Vagina (tissue), 2 donors: Measurements from ENCODE around the gene CERKL. TPM values are rescaled to one million over a fixed set of nuclear protein-coding genes. Genes with fewer than 3 reads are reported as not detected.

ENCODE experiments used
- DNase-seq, 2 donors: peaks; one replicate each; pipeline ENCODE4 v3.0.0-alpha.2; 2017; ENCODE audit errors: extremely low spot score in 2 of 2
- H3K27ac ChIP-seq: fragments of 200-600 bp; sonication (generic); one replicate; pipeline ENCODE4 v1.5.1; 2019
- H3K27me3 ChIP-seq: fragments of 200-600 bp; sonication (generic); one replicate; pipeline ENCODE4 v1.5.1; 2019
- H3K36me3 ChIP-seq, 2 donors: fragments of 200-600 bp; sonication (generic); one replicate each; pipeline ENCODE4 v1.5.1; 2017 to 2019
- H3K4me1 ChIP-seq: fragments of 200-600 bp; sonication (generic); one replicate; pipeline ENCODE4 v1.5.1; 2019
- H3K4me3 ChIP-seq, 2 donors: fragments of 200-600 bp; sonication (generic); 1 replicate in 1 of 2; 2 replicates in 1 of 2; pipeline ENCODE4 v1.5.1; 2016 to 2019
- H3K9me3 ChIP-seq: fragments of 200-600 bp; sonication (generic); one replicate; pipeline ENCODE4 v1.5.1; 2019
- POLR2A ChIP-seq, 2 donors: fragments of 450-650 bp; IDR thresholded peaks; one replicate each; pipeline ENCODE4 v1.6.1; 2017; ENCODE audit warnings: antibody characterized with exemption in 2 of 2, mild to moderate bottlenecking in 2 of 2, moderate library complexity in 2 of 2
- POLR2AphosphoS5 ChIP-seq, 2 donors: sonication (generic); formaldehyde crosslinking; IDR thresholded peaks; one replicate each; pipeline ENCODE4 v1.9.0; 2017; ENCODE audit warnings: antibody characterized with exemption in 2 of 2, mild to moderate bottlenecking in 2 of 2, low read depth in 1 of 2; ENCODE audit not compliant: insufficient read depth in 1 of 2
- intact Hi-C: fragments of 100-400 bp; cut with DNase I; formaldehyde crosslinking; loops from one replicate; pipeline ENCODE4 v1.15.1; 2023
- total RNA-seq: library from RNA; depleted of rRNA; stranded (reverse); fragments of >200 nt; gene quantifications from one replicate; pipeline ENCODE4 v1.2.3, GENCODE V29; 2016
- TF ChIP-seq, protein P1 (sequence below), 3 experiments: fragments of 450-650 bp in 2 of 3; fragments of 200-600 bp in 1 of 3; sonication (generic) in 1 of 3; IDR thresholded peaks; one replicate each; pipeline ENCODE4 v1.5.1; 2017 to 2019; ENCODE audit warnings: antibody characterized with exemption in 3 of 3, mild to moderate bottlenecking in 2 of 3, moderate library complexity in 2 of 3

The CERKL gene
- total RNA-seq, 1 donor from 2014 or later, result not detected

DNA sequence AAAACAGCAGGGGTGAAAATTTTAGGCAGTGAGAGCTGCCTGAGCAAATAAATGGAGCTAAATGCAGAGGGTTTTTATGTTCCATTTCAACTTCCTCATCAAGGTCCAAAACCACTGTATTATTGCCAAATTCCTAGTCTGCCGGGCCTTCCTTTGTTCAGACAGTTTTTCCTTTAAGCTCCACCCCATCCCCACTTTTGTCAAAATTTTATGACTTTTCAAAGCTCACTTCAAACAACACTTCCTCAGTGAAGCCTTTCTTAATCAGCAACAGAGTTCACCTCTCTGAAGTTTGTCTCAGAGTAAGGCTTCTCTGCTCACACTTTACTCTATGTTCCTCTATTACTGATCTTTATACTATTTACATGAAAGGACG lies 81.3 kb downstream of the CERKL start:
- no peak overlapping the region for H3K4me3 ChIP-seq
- no peaks in the 10 kb centered on the region for H3K4me1 ChIP-seq
- no peak overlapping the region for H3K27ac ChIP-seq
- TF ChIP-seq, protein P1, sequence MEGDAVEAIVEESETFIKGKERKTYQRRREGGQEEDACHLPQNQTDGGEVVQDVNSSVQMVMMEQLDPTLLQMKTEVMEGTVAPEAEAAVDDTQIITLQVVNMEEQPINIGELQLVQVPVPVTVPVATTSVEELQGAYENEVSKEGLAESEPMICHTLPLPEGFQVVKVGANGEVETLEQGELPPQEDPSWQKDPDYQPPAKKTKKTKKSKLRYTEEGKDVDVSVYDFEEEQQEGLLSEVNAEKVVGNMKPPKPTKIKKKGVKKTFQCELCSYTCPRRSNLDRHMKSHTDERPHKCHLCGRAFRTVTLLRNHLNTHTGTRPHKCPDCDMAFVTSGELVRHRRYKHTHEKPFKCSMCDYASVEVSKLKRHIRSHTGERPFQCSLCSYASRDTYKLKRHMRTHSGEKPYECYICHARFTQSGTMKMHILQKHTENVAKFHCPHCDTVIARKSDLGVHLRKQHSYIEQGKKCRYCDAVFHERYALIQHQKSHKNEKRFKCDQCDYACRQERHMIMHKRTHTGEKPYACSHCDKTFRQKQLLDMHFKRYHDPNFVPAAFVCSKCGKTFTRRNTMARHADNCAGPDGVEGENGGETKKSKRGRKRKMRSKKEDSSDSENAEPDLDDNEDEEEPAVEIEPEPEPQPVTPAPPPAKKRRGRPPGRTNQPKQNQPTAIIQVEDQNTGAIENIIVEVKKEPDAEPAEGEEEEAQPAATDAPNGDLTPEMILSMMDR (IDR thresholded peaks at IDR 0.05), result no peak
- TF ChIP-seq POLR2AphosphoS5 (IDR thresholded peaks at IDR 0.05; ENCODE audit: insufficient read depth in 1 of 2, low read depth in 1 of 2) (no peak), POLR2A (IDR thresholded peaks at IDR 0.05) (no peak)
- no peaks in the 10 kb centered on the region for H3K27me3 ChIP-seq
- intact Hi-C loops, result no loop called here
- H3K9me3 ChIP-seq, result no peaks in the 10 kb centered on the region
- no peak for DNase-seq
- no peaks in the 10 kb centered on the region for H3K36me3 ChIP-seq

DNA sequence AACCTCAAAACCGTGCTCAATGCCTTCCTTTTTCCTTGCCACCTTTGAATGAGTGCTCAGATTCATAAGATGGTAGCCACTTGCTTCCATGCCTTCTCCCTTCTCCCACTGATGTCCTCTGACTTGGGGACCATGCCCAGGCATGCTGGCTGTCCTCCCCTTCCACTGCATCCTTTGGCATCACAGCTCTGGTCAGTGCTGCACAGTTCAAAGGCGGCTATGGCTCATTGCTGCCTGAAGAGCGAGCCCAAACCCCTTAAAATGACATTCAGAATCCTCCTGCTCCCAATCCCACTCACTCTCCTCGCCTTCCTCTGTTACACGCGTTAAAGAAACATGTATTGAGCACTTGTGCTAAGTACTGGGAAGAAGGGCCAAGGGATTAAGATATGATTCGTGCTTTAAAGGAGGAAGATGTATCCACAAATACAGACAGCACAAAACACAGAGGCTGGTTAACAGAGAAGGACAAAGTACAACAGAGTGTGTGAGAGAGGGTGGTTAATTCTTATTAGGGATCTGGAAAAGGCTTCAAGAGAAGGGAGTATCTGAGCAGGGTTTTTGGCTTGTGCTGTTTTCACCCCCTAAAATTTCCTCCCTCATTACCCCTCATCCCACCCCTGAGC lies 81.8 kb downstream of the CERKL start:
- H3K9me3 ChIP-seq, result no peaks in the 10 kb centered on the region
- H3K4me3 ChIP-seq, result no peak overlapping the region
- no peaks in the 10 kb centered on the region for H3K36me3 ChIP-seq
- H3K4me1 ChIP-seq, result no peaks in the 10 kb centered on the region
- no peak for DNase-seq
- TF ChIP-seq, protein P1 (IDR thresholded peaks at IDR 0.05), result no peak
- TF ChIP-seq POLR2AphosphoS5 (IDR thresholded peaks at IDR 0.05; ENCODE audit: insufficient read depth in 1 of 2, low read depth in 1 of 2) (no peak), POLR2A (IDR thresholded peaks at IDR 0.05) (no peak)
- no peak overlapping the region for H3K27ac ChIP-seq
- intact Hi-C loops, result no loop called here
- H3K27me3 ChIP-seq, result no peaks in the 10 kb centered on the region

DNA sequence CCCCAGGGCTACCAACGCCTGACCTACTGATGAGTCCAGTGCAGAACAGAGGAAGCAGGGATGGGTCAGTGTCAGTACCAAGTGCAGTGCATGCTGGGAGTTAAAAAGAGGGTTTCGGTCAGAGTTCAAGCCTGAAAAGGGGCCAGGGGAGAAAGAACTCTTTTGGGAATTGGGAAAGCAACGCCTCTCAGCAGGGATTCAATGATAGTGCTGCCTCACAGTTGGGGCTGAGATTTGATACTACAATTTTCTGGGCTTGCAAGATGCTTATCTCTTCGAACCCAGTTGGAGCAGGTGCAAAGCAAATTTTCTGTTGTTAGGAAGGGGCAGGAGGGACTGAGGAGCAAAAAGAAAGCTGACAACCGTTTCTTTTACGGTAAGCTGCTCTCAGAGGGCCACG lies 82.6 kb downstream of the CERKL start:
- DNase-seq, result no peak
- intact Hi-C loops, result no loop called here
- no peak for TF ChIP-seq POLR2AphosphoS5 (IDR thresholded peaks at IDR 0.05; ENCODE audit: insufficient read depth in 1 of 2, low read depth in 1 of 2)
- TF ChIP-seq, protein P1 (IDR thresholded peaks at IDR 0.05), result no peak
- TF ChIP-seq POLR2A (IDR thresholded peaks at IDR 0.05), result no peak
- H3K27ac ChIP-seq, result no peak overlapping the region
- no peaks in the 10 kb centered on the region for H3K9me3 ChIP-seq
- no peaks in the 10 kb centered on the region for H3K27me3 ChIP-seq
- no peaks in the 10 kb centered on the region for H3K36me3 ChIP-seq
- no peaks in the 10 kb centered on the region for H3K4me1 ChIP-seq
- H3K4me3 ChIP-seq, result no peak overlapping the region

DNA sequence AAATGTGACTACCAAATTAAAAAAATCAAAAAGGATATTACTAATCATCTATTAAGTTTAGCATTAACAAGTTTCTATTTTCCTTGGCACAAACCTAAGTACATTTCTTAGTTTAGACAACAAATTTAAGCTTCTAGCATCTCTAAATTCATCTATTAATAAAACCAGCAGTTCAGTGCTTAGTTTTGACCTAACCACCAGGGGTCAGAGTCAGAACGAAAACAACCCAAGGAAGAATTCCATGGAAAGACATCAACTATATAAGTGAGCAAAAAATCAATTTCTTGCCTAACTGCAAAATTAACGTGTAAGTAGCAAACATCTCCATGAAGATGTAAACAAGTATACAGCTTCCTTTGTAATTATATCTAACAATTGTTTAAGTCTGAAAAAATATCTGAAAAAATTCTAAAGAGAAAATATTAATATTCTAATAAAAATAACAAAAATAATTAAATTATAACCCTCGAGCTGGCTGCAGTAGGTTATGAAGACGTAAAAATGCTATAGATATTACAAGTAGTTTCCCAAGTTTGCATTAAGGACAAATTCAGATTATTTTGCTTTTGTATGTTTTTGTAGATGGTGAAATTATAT lies 83.7 kb downstream of the CERKL start:
- intact Hi-C loops, result no loop called here
- no peaks in the 10 kb centered on the region for H3K27me3 ChIP-seq
- no peak for DNase-seq
- no peaks in the 10 kb centered on the region for H3K36me3 ChIP-seq
- no peaks in the 10 kb centered on the region for H3K9me3 ChIP-seq
- TF ChIP-seq POLR2AphosphoS5 (IDR thresholded peaks at IDR 0.05; ENCODE audit: insufficient read depth in 1 of 2, low read depth in 1 of 2) (no peak), POLR2A (IDR thresholded peaks at IDR 0.05) (no peak)
- TF ChIP-seq, protein P1 (IDR thresholded peaks at IDR 0.05), result no peak
- no peaks in the 10 kb centered on the region for H3K4me1 ChIP-seq
- H3K4me3 ChIP-seq, result no peak overlapping the region
- no peak overlapping the region for H3K27ac ChIP-seq
